Fibroblast of skin of right quadriceps (primary cell): Measurements from ENCODE around the gene CREB5.
"Not testable (repeated sequence)": the region's sequence is repeated elsewhere in the genome, so short reads cannot be mapped to it uniquely, and the experiment has no call there.

Experiments
- DNase-seq: peaks from one replicate; pipeline ENCODE4 v3.0.0-alpha.2; 2013

CREB5 gene

GRCh38 chr7:28793381-28794085 is 381.2 kb downstream of the CREB5 start:
- peak; percentile 18 for DNase-seq

- no peak for DNase-seq
These were observed 386.0 kb downstream of the CREB5 start for GRCh38 chr7:28798274-28798673.

GRCh38 chr7:28799619-28800018 is 387.3 kb downstream of the CREB5 start:
- no peak for DNase-seq

- DNase-seq: no peak
These were observed 387.8 kb downstream of the CREB5 start for GRCh38 chr7:28800150-28800549.

GRCh38 chr7:28802450-28802849 is 390.1 kb downstream of the CREB5 start:
- DNase-seq: peak; percentile 34

- no peak for DNase-seq
These were observed 391.8 kb downstream of the CREB5 start for GRCh38 chr7:28804157-28804556.

- DNase-seq: peak; percentile 84
These were observed 392.7 kb downstream of the CREB5 start for GRCh38 chr7:28804990-28805389.

GRCh38 chr7:28806841-28807240 is 394.5 kb downstream of the CREB5 start:
- peak; percentile 75 for DNase-seq

GRCh38 chr7:28807396-28807994 is 395.2 kb downstream of the CREB5 start:
- DNase-seq: peak; percentile 40

GRCh38 chr7:28808796-28809533 is 396.6 kb downstream of the CREB5 start:
- DNase-seq: peak; percentile 73

GRCh38 chr7:28811008-28811407 is 398.7 kb downstream of the CREB5 start:
- no peak for DNase-seq

GRCh38 chr7:28811701-28812430 is 399.5 kb downstream of the CREB5 start:
- no peak for DNase-seq

GRCh38 chr7:28812616-28813015 is 400.3 kb downstream of the CREB5 start:
- no peak for DNase-seq

GRCh38 chr7:28813243-28813962 is 401.1 kb downstream of the CREB5 start:
- DNase-seq: no peak

GRCh38 chr7:28815369-28815927 is 403.1 kb downstream of the CREB5 start:
- no peak for DNase-seq

- no peak for DNase-seq
These were observed 403.6 kb downstream of the CREB5 start for GRCh38 chr7:28815928-28816373.

- no peak for DNase-seq
These were observed 406.7 kb downstream of the CREB5 start for GRCh38 chr7:28818996-28819395.

GRCh38 chr7:28823582-28823981 is 411.3 kb downstream of the CREB5 start:
- DNase-seq: no peak

- DNase-seq: not testable (repeated sequence)
These were observed 413.6 kb downstream of the CREB5 start for GRCh38 chr7:28825817-28826448.

GRCh38 chr7:28830846-28831245 is 418.5 kb downstream of the CREB5 start:
- no peak for DNase-seq

GRCh38 chr7:28832669-28833068 is 420.4 kb downstream of the CREB5 start:
- DNase-seq: no peak

GRCh38 chr7:28835800-28836199 is 423.5 kb downstream of the CREB5 start:
- no peak for DNase-seq
